Smooth muscle cell (in vitro differentiated cells): Measurements from ENCODE around the gene SPATA25. TPM values are rescaled to one million over a fixed set of nuclear protein-coding genes. Genes with fewer than 3 reads are reported as not detected.
A peak's percentile ranks its signal among the peaks of the same experiment; 100 is the strongest.
"Not testable (repeated sequence)": the region's sequence is repeated elsewhere in the genome, so short reads cannot be mapped to it uniquely, and the experiment has no call there.

Experiments used
- DNase-seq: peaks from one replicate; lab custom pipeline; 2025; ENCODE audit not compliant: unreplicated experiment; lab: John Stamatoyannopoulos, UW
- H2AFZ ChIP-seq: fragments of 200-600 bp; sonication (generic); 2 replicates; pipeline ENCODE4 v1.6.0; 2016; ENCODE audit warnings: antibody characterized with exemption, low read depth, mild to moderate bottlenecking
- H3F3A ChIP-seq: fragments of 200-600 bp; sonication (generic); 2 replicates; pipeline ENCODE4 v1.6.0; 2017; ENCODE audit warnings: antibody characterized with exemption, low read depth
- H3K27ac ChIP-seq: fragments of 200-600 bp; sonication (generic); 2 replicates; pipeline ENCODE4 v1.5.1; 2016; ENCODE audit warnings: low read depth, mild to moderate bottlenecking
- H3K27me3 ChIP-seq: fragments of 200-600 bp; sonication (generic); 2 replicates; pipeline ENCODE4 v1.6.1; 2016; ENCODE audit warnings: low read depth, mild to moderate bottlenecking
- H3K36me3 ChIP-seq: fragments of 200-600 bp; sonication (generic); 2 replicates; pipeline ENCODE4 v1.5.1; 2016; ENCODE audit warnings: low read depth
- H3K4me1 ChIP-seq: fragments of 200-600 bp; sonication (generic); 2 replicates; pipeline ENCODE4 v1.5.1; 2016; ENCODE audit warnings: low read depth
- H3K4me2 ChIP-seq: fragments of 200-600 bp; sonication (generic); 2 replicates; pipeline ENCODE4 v1.6.0; 2016; ENCODE audit warnings: mild to moderate bottlenecking
- H3K4me3 ChIP-seq: fragments of 200-600 bp; sonication (generic); 2 replicates; pipeline ENCODE4 v1.5.1; 2016; ENCODE audit warnings: mild to moderate bottlenecking
- H3K79me2 ChIP-seq: fragments of 200-600 bp; sonication (generic); 2 replicates; pipeline ENCODE4 v1.6.0; 2016; ENCODE audit warnings: low read depth, mild to moderate bottlenecking
- H3K9ac ChIP-seq: fragments of 200-600 bp; sonication (generic); 2 replicates; pipeline ENCODE4 v1.6.0; 2016; ENCODE audit warnings: low read depth
- H3K9me3 ChIP-seq: fragments of 200-600 bp; sonication (generic); replicated peaks from 2 replicates; pipeline ENCODE4 v1.5.1; 2016; ENCODE audit warnings: low read depth
- H4K20me1 ChIP-seq: fragments of 200-600 bp; sonication (generic); 2 replicates; pipeline ENCODE4 v1.6.0; 2016; ENCODE audit warnings: low read depth
- WGBS: methylation state at CpG from one replicate; pipeline ENCODE4 v1.1.7; 2016; ENCODE audit warnings: low lambda C conversion rate; 5-methylcytosine and 5-hydroxymethylcytosine counted together
- polyA plus RNA-seq: library from polyadenylated mRNA; unstranded; fragments of >200 nt; fragmentation: Nextera tagmentation; extraction: Ambion mirVana; gene quantifications from 2 replicates; pipeline ENCODE4 v1.2.1, GENCODE V29; 2016
- total RNA-seq: library from RNA; depleted of rRNA; stranded (reverse); fragments of >200 nt; gene quantifications from 2 replicates; pipeline ENCODE4 v1.2.3, GENCODE V29; 2014
- TF ChIP-seq, protein P1 (sequence below): fragments of 200-600 bp; sonication (generic); IDR thresholded peaks from 2 replicates; pipeline ENCODE4 v1.5.1; 2017; ENCODE audit warnings: borderline replicate concordance, mild to moderate bottlenecking, antibody characterized with exemption; ENCODE audit not compliant: insufficient read depth, poor library complexity, severe bottlenecking

The SPATA25 gene
- total and polyA plus RNA-seq, 2 experiments from 2014 or later: 0.43 to 0.54 TPM

DNA sequence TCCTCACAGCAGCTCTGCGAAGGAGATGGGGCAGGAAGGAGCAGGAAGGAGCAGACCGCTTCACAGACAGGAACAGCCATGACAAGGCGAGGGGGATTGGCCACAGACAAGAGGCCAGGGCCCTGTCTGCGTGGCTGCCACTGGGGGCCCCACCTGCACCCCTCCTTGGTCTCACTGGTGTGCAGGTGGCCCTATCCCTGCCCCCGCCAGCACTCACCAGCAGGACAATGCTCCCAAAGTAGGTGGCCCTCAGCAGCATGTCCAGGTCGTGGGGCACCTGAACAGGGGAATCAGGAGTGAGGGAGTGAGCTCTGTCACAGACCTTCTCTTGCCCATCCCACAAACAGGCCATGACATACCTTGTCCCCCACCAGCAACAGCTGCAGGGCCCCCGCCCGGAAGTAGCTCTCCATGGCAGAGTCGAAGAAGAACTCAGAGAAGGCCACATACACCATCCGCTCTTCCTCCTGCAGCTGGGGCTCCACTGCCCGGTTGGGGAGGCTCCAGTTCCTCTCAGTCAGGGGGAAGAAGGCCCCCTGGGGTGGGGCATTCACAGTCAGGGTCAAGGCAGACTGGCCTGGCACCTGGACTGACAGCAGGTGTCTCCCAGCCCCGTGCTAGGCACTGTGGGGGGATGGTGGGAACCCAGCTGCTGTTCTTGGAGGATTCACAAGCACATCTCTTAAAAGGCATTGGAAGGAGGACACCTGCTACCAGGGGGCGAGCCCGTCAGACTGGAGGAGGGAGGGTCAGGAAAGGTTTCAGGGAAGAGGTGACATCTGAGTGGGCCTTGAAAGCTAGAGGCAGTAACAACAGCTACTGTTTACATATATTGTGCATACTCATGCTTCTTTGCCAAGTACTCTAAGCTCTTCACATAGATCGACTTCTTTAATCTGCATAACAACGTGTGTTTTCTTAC is 17.4 kb upstream of the SPATA25 start:
- Histone ChIP-seq H3K27ac (peak overlapping the region; percentile 39), H2AFZ (no peak overlapping the region), H3K4me2 (no peak overlapping the region), H3F3A (peaks cover 4% of the 10 kb centered on the region), H3K4me3 (no peak overlapping the region), H3K9ac (no peak overlapping the region), H3K4me1 (no peaks in the 10 kb centered on the region), H3K36me3 (no peaks in the 10 kb centered on the region), H3K27me3 (no peaks in the 10 kb centered on the region), H4K20me1 (no peaks in the 10 kb centered on the region), H3K9me3 (no peaks in the 10 kb centered on the region), H3K79me2 (no peaks in the 10 kb centered on the region)
- DNase-seq: no peak
- WGBS: 95% methylated on average over 16 of the region's 16 CpGs
- TF ChIP-seq, protein P1, sequence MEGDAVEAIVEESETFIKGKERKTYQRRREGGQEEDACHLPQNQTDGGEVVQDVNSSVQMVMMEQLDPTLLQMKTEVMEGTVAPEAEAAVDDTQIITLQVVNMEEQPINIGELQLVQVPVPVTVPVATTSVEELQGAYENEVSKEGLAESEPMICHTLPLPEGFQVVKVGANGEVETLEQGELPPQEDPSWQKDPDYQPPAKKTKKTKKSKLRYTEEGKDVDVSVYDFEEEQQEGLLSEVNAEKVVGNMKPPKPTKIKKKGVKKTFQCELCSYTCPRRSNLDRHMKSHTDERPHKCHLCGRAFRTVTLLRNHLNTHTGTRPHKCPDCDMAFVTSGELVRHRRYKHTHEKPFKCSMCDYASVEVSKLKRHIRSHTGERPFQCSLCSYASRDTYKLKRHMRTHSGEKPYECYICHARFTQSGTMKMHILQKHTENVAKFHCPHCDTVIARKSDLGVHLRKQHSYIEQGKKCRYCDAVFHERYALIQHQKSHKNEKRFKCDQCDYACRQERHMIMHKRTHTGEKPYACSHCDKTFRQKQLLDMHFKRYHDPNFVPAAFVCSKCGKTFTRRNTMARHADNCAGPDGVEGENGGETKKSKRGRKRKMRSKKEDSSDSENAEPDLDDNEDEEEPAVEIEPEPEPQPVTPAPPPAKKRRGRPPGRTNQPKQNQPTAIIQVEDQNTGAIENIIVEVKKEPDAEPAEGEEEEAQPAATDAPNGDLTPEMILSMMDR: no peak

DNA sequence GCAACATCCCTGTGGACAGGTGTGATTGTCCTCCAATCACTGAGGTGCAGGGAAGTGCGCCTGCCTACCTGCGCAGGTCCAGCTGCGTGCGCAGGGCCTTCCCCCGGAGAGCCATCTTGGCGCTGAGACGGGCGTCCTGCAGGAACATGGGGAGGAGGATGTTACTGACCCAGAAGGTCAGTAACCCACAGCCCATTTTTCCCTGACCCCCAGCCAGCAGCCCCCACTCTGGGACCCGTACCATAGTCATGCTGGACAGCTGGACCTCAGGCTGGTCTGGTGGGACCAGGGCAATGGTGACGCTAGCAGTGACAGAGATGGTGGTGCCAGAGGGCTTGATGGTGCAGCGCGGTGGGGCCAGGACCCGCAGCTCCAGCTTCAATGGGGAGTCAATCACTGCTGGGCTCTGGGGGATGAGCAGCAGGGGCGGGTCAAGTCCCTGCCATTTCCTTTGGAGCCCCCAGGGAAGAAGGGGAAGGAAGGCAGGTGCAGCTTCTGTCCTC is 14.8 kb upstream of the SPATA25 start:
- Histone ChIP-seq H3K4me1 (no peaks in the 10 kb centered on the region), H3K4me3 (no peak overlapping the region), H3K36me3 (no peaks in the 10 kb centered on the region), H3K9me3 (no peaks in the 10 kb centered on the region), H3F3A (peaks cover 4% of the 10 kb centered on the region), H3K79me2 (no peaks in the 10 kb centered on the region), H3K4me2 (no peak overlapping the region), H3K27me3 (no peaks in the 10 kb centered on the region), H4K20me1 (no peaks in the 10 kb centered on the region), H2AFZ (no peak overlapping the region), H3K9ac (no peak overlapping the region), H3K27ac (no peak overlapping the region)
- DNase-seq: no peak
- TF ChIP-seq, protein P1: no peak
- WGBS: 93% methylated on average over 14 of the region's 14 CpGs

DNA sequence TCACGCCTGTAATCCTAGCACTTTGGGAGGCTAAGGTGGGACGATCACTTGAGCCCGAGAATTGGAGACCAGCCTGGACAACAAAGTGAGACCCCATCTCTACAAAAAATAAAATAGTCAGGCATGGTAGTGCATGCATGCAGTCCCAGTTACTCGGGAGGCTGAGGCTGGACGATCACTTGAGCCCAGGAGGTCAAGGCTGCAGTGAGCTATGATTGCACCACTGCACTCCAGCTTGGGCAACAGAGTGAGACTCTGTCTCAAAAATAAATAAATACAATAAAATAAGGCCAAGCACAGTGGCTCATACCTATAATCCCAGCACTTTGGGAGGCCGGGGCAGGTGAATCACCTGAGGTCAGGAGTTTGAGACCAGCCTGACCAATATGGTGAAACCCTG is 13.9 kb upstream of the SPATA25 start:
- not testable (repeated sequence) for H3K27ac ChIP-seq, H3K4me3 ChIP-seq, H3K9ac ChIP-seq, H4K20me1 ChIP-seq, H2AFZ ChIP-seq, H3K27me3 ChIP-seq, H3K36me3 ChIP-seq, H3K4me2 ChIP-seq, H3K4me1 ChIP-seq, H3K79me2 ChIP-seq, H3F3A ChIP-seq, DNase-seq, H3K9me3 ChIP-seq
- WGBS: 97% methylated on average over 6 of the region's 6 CpGs

DNA sequence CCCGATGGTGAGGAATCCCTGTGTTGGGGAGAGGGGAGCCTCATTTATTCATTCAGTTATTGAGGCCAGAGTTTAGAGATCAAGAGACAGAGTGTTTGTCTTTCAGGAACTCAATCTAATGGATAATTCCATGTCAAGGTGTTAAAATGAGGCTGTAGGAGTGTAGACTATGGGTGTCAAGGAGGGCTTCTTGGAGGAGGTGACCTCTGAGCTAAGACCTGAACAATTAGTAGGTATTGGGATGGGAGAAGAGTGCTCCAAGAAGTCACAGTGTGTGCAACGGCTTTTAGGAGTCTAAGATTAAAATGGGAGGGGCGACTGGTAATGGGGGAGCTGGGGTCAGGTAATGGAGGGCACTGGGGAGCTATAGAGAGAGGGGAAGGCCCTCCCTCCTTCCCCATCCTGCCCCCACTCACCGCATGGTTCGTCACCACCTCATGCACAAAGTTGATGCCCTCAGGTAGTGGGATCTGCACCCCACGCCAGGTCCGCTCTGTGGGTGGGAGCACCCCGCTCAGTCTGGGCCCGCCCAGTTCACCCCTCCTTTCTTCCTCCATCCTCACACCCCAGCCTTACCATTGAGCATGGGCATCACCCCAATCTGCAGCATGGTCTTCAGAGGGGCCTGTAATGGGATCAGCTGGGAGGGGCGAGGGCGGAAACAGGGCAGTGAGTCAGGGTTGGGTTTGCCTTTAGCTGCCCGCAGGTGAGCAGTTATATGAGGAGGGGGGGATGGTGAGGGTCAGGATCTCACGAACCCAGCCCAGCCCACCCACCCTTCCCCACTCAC is 11.8 kb upstream of the SPATA25 start:
- 94% methylated on average over 11 of the region's 13 CpGs for WGBS
- TF ChIP-seq, protein P1: no peak
- DNase-seq: no peak
- H3F3A ChIP-seq: peaks cover 7% of the 10 kb centered on the region
- H3K79me2 ChIP-seq: no peaks in the 10 kb centered on the region
- no peaks in the 10 kb centered on the region for H3K9me3 ChIP-seq
- H3K27ac ChIP-seq: no peak overlapping the region
- no peaks in the 10 kb centered on the region for H3K36me3 ChIP-seq
- H3K27me3 ChIP-seq: no peaks in the 10 kb centered on the region
- H3K9ac ChIP-seq: no peak overlapping the region
- no peaks in the 10 kb centered on the region for H3K4me1 ChIP-seq
- H2AFZ ChIP-seq: no peak overlapping the region
- H3K4me3 ChIP-seq: no peak overlapping the region
- no peaks in the 10 kb centered on the region for H4K20me1 ChIP-seq
- H3K4me2 ChIP-seq: no peak overlapping the region
